GM18511 (cell line): ENCODE results near the gene EDNRA.
A peak's percentile ranks its signal among the peaks of the same experiment; 100 is the strongest.

Source experiments
- ATAC-seq: cut with Tn5 transposase; IDR thresholded peaks from one replicate; pipeline ENCODE4 v1.9.1; 2021; ENCODE audit warnings: mild to moderate bottlenecking, moderate library complexity; ENCODE audit not compliant: unreplicated experiment

EDNRA gene

DNA sequence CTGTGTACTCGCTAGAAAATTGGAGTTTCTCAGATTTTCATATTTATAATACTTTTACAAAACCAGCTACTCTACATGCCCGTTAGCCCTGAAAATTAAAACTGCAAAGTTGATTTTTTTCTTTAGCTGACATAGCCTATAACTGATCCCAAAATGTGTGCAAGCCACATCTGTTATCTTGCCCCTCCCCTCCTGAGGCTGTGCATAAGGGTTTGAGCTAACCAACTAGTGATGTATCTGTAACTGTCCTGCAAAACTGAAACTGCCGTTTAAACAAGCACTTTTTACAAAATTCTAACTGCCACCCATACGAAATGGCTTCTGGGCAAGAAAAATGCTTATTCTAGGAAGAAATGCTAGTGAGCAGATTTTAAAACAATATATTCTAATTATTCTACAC lies 59.1 kb downstream of the EDNRA start:
- ATAC-seq: no peak

DNA sequence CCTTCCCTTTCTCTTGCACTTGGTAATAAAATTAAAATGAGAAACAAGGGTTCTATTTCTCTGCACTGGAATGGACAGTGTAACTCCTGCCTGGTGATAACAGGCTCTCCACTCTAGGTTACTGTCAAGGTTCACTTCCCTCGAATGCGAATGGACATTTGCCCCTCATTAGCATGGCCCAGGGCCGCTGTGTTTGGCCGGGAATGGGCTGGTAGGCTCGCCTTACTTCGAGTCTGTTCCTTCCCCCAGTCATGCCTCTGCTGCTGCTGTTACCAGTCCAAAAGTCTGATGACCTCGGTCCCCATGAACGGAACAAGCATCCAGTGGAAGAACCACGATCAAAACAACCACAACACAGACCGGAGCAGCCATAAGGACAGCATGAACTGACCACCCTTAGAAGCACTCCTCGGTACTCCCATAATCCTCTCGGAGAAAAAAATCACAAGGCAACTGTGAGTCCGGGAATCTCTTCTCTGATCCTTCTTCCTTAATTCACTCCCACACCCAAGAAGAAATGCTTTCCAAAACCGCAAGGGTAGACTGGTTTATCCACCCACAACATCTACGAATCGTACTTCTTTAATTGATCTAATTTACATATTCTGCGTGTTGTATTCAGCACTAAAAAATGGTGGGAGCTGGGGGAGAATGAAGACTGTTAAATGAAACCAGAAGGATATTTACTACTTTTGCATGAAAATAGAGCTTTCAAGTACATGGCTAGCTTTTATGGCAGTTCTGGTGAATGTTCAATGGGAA lies 61.5 kb downstream of the EDNRA start:
- ATAC-seq: no peak

DNA sequence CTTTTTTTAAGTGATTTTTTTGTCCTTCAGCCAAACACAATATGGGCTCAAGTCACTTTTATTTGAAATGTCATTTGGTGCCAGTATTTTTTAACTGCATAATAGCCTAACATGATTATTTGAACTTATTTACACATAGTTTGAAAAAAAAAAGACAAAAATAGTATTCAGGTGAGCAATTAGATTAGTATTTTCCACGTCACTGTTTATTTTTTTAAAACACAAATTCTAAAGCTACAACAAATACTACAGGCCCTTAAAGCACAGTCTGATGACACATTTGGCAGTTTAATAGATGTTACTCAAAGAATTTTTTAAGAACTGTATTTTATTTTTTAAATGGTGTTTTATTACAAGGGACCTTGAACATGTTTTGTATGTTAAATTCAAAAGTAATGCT lies 62.1 kb downstream of the EDNRA start:
- ATAC-seq: no peak

DNA sequence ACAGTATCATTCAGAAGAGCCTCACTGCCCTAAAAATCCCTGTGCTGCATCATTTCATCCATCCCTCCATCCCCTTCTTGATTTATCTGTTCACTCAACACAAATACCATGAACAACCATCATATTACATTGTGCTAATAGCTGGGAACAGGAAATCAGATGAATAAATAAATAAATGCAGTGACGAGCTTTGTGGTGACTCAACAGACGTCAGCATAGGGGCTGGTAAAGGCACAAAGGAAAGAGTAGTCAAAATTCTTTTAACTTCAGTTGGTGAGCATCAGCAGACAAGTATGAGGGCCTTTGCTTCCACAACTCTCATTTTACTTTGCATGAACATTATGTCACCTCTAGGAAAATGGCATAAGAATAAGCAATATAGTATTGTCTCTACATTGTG lies 65.5 kb downstream of the EDNRA start:
- ATAC-seq: no peak

DNA sequence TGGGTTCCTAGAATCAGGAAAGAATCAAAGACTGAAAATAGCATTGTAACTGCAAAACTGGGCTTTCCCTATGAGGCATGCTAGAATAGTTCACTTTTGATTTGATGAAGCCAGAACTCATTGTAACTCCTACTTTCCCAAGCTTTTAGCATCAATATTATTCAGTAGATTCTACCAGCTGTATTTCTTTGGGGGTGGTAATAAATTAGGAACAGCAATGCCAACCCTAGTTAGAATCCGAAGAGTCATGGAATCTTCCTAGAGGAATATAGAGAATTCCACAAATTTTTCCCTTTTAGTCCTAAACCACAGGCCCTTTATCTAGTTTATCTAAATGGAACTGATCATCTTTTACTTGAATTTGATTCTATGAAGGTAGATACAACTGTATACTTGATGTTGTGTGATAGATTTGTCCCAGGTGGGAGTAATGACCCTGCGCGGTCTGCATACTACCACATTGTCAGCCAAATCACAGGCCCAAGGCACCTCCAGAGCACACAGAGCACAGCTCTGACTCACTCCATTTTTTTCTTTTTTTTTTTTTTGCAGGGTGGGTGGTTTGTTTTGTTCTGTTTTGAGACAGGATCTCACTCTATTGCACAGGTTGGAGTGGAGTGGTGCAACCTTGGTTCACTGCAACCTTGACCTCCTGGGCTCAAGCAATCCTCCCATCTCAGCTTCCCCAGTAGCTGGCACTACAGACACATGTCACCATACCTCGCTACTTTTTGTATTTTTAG lies 66.6 kb downstream of the EDNRA start:
- ATAC-seq: peak; percentile 36

DNA sequence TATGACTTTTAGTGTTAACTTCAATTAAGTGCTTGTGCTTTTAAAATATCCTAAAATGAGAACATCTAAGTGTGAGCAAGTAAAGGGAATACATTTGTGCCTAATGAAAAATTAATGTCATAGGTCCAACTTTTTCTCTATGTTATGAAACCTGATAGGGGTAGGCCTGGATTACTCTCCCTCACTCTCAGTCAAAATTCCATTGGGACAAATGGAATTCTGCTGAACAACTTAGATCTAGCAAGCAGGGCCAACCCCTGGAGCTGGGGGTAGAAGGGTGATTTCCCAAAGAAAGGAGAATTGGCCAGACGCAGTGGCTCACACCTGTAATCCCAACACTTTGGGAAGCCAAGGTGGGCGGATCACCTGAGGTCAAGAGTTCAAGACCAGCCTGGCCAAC lies 67.4 kb downstream of the EDNRA start:
- no peak for ATAC-seq

DNA sequence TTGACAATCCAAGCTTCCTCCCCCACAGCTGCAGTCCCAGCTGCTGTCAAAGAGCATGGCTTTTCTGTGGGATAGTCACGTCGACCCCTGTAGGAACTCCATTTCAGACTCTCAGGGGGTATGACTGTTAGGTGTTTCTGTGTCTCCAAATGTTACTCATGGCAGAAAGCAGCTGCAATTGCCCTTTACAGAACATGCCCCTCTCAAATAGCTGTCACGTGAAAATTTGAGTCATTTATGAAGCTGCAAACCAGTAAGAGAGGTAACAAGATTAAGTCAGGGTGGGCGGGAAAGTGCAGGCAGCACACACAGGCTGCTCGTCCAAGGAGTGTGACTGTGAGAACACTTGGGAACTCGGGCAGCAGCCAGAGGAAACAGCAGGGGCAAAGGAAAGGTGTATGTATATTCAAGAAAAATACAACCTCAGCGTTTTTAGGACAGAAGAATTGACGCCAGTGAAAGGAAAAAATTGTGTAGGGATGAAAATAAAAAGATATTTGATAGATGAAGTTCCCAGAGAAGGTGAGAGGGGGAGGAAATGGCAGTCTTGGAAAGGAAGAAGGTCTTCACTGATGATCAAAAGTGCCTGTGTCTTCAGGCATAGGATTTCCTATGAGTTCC lies 69.8 kb downstream of the EDNRA start:
- peak; percentile 73 for ATAC-seq

DNA sequence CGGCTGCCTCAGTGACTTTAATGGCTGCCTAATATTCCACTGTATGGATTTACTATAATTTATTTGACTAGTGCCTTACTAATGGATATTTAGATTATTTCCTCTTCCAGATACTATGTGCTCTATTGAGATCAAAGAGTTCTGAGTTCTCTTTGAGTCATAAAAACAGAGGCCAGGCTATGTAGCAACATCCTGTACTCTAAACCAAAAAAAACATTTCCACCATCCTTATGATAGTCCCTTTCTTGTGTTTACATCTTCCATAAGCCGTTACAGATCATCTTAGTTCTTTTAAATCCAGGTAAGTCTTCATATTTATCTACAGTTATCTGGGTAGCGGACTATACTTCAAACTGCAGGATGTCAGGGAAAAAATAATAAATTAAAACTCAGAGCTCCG lies 79.7 kb downstream of the EDNRA start:
- ATAC-seq: no peak

DNA sequence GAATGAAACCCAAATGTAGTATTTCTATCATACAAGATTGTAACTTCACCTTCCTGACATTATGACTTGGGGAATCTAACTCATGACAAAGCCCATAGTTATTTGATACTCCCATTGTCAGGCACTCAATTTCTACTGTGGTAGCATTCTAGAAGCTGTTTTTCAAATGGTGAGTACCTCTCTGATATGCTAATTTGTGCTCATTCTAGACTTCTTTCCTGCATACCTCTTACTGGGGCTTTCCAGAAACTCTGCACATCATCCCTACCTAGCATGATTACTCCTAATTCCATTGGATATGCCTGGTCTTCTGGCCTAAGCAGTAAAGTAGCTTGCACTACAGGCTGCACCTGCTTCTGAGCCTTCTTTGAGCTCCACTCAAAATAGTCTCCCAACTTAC lies 85.9 kb downstream of the EDNRA start:
- ATAC-seq: no peak

DNA sequence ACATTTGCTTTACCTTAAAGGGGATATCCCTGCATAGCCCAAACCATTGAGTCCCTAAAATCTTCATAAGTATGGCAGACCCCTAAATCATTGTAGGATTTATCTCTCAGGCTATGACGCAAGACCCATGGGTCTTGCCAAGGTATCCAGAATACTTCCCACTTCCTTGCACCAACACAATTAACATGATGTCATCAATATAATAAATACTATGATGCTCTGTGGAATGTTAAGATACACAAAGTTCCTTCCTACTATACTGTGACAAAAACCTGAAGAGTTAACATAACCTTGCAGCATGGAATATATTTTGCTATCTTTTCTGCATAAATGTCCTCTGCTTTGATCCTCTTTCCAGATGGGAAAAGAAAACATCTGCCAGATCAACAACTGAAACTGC lies 86.4 kb downstream of the EDNRA start:
- ATAC-seq: no peak

DNA sequence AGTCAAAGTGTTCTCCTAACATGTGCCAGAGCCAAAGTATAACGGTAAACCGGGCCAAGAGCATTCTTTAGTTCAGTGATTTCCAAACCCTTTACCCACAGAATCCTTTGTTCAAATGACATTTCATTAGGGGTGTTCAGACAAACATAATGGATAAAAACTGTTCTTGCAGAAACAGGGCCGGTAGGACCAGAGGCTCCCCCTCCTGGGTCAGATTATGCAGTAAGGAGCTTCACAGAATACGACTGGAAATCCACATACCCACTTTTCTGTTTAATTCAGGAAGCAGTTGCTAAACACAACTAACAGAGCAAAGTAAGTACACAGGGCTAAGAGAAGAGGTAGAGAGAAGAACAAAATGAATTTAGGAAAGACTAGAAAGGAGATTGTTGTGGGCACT lies 89.7 kb downstream of the EDNRA start:
- ATAC-seq: no peak

DNA sequence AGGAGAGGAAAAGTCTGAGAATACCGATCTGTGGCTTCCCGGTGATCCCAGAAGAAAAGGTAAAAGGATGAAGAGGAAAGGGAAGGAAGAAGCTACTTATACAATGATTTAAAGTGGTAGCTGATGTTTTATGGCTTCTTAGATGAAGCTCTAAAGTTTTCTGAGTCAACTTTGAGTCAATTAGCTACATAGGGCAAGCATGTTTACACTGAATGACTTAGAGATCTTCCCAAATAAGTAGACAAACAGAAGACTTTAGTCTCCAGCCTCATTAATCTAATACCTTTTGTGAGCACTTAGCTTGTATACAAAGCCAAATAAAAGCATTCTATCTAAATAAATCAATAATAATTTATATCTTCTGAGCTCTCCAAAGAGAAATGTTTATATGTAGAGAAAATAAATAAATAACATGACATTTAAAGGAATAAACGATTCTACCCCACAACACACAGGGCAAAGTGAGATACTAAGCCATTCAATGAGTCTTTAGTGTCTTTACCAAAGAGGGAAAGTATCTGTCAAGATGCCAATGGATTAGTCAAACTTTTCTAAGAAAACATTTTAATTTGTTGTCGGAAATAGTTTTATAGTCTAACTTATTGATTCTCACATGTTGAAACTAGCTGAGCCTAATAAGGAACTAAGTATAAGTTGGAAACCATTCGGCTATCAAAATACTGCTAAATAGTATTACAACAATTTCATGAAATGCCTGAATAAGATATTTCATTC lies 90.3 kb downstream of the EDNRA start:
- ATAC-seq: no peak

DNA sequence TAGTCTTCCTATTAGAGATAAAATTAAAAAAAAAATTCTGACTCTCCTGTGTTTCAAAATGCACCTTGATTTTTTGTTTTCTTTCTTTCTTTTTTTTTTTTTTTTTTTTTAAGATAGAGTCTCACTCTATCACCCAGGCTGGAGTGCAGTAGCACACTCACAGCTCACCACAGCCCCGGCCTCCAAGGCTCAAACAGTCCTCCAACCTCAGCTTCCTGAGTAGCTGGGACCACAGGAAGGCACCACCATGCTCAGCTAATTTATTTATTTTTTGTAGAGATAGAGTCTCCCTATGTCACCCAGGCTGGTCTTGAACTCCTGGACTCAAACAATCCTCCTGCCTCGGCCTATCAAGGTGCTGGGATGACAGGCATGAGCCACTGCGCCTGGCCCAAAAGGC lies 95.2 kb downstream of the EDNRA start:
- no peak for ATAC-seq

DNA sequence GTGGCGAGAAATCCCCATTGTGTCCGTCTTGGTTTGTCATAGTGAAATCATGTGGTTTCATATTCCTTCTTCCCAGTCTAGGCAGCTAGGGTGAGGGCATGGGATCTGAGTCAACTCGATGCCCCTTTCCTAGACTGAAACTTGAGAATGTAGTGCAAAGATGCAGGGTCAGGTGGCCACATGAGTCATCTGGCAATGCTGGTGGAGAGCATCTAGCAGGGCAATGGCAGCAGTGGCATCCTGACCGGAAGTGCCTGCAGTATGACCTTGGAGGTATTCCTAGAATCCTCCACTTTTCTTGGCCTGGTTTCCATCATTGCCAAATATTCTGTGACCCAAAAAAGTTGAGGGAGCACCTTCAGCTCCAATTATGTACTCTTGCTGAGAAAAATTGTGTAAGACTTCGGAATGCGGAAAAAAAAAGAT lies 97.2 kb downstream of the EDNRA start:
- ATAC-seq: no peak

DNA sequence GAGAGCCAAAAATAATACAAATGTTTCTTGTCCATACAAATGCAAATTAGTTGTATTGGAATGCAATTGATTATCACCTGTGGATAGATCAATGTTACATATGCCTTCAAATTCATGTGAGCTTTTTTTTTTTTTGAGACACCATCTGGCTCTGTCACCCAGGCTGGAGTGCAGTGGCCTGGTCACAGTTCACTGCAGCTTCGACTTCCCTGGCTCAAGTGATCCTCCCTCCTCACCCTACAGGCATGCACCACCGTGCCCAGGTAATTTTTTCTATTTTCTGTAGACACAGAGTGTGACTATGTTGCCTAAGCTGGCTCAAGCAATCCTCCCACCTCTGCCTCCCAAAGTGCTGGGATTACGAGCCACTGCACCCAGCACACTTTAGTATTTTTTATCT lies 97.7 kb downstream of the EDNRA start:
- ATAC-seq: no peak

DNA sequence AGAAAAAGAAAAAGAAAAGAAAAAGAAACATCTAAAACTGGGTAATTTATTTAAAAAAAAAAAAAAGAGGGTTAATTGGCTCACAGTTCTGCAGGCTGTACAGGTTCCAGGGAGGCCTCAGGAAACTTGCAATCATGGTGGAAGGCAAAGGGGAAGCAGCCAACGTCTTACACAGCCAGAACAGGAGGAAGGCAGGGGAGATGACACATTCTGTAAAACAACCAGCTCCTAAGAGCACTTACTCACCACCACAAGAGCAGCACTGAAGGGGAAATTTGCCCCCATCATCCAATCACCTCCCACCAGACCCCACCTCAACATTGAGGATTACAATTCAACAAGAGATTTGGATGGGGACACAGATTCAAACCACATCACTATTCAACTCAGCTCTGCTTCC lies 99.5 kb downstream of the EDNRA start:
- ATAC-seq: no peak

DNA sequence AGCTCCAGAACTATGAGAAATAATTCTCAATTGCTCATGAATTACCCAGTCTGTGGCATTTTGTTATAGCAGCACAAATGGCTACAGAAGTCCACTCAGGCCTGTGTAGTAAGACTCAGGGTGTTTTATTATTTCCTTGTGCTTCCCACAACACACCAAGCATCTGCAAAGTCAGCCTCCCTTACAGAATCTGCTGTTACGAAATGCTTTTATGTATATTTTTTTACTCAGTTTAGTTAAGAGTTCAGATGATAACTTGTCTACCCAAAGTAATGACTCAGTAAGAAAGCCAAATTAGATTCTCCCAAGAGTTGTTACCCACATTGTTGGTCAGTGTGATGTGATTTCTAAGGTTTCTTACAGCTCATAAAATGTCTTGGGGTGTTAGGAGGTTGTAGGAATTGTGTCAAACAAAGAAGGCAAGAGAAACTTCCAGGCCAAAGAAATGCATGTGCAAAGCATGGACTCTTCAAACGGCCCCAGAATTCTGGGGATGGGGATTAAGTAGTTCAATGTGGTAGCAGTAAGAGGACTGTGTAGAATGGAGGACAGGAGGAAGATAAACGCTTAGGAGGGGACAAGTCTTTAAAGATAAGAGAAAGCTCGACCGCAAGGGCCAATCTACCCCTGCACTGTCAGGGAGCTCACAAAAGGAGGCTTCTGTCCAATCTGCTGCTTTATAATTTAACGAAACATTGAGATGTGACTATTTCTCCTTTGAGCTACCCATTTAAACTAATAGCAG lies 100.9 kb downstream of the EDNRA start:
- no peak for ATAC-seq

DNA sequence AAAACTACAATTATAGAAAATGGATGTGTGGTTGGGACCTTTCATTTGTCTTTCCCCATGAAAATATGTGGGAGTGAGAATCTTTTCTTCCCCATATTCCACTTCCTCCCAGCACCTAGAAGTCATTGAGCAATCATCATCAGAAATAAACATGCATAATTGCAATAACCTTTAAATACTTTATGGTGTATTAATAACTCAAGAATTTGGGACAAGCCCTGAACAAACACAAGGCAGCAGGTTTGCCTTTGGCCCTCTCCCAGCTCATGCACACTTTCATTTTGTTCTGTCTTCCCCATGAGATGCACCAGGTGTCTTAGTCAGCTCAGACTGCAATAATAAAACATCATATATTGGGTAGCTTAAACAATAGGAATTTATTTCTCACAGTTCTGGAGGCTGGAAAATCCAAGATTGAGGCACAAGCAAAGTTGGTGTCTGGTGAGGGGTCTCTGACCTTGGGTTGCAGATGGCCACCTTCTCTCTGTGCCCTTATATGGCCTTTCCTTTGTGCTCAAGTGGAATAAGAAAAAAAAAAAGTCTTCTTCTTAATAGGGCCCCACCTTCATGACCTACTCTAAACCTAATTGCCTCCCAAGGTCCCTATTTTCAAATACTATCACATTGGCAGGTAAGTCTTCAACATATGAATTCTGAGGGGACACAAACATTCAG lies 101.6 kb downstream of the EDNRA start:
- no peak for ATAC-seq

DNA sequence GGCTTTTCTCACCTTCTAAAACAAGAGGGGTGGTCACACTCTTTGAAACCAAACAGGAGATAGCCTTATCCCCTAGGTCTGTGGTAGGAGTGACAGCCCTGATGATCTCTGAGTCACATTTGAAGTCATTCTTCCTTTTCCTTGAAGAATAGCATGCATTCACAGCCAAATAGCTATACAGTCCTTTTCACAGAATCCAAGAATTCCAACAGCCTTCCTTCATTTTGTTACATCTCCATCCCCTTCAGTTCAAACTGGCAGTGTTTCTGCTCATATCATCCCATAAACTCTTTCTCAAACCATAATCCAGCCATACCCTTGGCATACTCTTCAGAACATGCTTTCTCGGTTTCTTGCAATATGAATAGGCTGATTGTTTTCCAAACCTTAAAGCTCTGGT lies 103.0 kb downstream of the EDNRA start:
- ATAC-seq: no peak

DNA sequence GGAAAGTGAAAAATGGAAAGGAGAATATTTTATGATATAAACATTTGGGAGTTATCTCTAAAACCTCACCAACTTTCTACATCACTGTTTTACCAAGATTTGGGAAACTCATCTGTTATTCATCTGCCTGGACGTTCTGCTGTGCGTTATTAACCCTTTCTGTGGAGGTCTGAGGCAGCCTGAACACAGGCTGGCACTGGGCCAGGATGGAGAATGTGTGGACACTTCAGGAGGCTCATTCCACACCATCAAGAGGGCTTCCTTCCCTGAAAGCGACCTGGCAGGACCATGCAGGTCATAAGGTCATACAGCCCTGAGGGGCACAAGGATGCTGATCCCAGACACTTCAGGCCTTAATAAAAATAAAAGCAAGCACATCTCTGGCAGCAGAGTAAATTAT lies 105.1 kb downstream of the EDNRA start:
- ATAC-seq: no peak
